ENCODE data around the gene ZNF324B.

DNA sequence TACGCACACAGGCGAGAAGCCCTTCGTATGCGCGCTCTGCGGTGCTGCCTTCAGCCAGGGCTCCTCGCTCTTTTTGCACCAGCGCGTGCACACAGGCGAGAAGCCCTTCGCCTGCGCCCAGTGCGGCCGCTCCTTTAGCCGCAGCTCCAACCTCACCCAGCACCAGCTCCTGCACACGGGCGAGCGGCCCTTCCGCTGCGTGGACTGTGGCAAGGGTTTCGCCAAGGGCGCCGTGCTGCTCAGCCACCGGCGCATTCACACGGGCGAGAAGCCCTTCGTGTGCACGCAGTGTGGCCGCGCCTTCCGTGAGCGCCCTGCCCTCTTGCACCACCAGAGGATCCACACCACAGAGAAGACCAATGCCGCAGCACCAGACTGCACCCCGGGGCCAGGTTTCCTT is 4.7 kb downstream of the ZNF324B start:
- TF ChIP-seq, protein P1, sequence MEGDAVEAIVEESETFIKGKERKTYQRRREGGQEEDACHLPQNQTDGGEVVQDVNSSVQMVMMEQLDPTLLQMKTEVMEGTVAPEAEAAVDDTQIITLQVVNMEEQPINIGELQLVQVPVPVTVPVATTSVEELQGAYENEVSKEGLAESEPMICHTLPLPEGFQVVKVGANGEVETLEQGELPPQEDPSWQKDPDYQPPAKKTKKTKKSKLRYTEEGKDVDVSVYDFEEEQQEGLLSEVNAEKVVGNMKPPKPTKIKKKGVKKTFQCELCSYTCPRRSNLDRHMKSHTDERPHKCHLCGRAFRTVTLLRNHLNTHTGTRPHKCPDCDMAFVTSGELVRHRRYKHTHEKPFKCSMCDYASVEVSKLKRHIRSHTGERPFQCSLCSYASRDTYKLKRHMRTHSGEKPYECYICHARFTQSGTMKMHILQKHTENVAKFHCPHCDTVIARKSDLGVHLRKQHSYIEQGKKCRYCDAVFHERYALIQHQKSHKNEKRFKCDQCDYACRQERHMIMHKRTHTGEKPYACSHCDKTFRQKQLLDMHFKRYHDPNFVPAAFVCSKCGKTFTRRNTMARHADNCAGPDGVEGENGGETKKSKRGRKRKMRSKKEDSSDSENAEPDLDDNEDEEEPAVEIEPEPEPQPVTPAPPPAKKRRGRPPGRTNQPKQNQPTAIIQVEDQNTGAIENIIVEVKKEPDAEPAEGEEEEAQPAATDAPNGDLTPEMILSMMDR (IDR thresholded peaks at IDR 0.05 in 4 of 5, conservative IDR thresholded peaks at IDR 0.05 in 1 of 5): no peak
- TF ChIP-seq POLR2A (IDR thresholded peaks at IDR 0.05): no peak

All from gastrocnemius medialis (tissue), 4 donors.